GM21717 (cell line): ENCODE measurements around the gene EVC.

Source experiments
- ATAC-seq: cut with Tn5 transposase; IDR thresholded peaks from one replicate; pipeline ENCODE4 v1.9.1; 2021; ENCODE audit warnings: mild to moderate bottlenecking, moderate library complexity; ENCODE audit not compliant: unreplicated experiment

The EVC gene

DNA sequence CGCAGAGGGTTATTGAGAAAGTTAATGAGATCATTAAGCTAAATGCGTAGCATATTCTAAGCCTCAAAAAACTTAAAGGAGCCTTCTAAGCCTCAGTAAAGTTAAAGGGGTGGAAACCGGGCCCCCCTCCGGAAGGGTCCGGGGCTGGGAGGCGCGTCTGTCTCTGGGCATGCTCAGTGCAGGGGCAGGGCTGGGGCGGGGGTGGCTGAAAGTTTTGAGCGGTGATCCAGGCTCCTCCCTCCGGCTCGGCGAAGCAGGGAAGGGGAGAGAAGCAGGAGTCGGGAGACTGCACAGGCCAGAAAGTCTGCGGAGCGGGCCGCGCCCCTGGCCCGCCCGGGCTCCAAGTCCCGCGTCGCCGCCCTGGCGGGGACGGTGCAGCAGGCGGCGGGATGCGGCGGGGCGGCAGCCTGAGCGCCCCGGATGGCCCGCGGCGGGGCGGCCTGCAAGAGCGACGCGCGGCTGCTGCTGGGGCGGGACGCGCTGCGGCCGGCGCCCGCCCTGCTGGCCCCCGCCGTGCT, at the start of gene EVC:
TSS of gene EVC (plus strand) at position 241 of the 518 bp plus-strand sequence. CDS start at position 421, 180 bp downstream.
- ATAC-seq: no peak

DNA sequence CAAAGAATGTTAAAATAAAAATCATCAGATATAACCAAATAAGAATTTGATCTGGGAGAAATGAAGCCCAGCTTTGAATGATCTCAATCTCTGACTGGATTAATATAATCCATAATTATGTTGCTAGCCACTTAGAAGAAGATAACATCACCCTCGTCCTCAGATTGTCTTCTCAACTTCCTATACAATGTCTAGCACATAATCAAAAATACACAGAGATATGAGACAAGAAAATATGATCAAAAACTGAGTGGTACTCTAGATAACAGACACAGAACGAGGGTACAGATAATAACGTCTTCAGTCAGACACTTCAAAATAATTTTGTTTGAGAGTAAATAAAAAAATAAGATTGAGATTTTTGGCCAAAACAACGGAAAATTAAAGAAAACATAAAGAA, 49.8 kb upstream of the EVC start:
- no peak for ATAC-seq

DNA sequence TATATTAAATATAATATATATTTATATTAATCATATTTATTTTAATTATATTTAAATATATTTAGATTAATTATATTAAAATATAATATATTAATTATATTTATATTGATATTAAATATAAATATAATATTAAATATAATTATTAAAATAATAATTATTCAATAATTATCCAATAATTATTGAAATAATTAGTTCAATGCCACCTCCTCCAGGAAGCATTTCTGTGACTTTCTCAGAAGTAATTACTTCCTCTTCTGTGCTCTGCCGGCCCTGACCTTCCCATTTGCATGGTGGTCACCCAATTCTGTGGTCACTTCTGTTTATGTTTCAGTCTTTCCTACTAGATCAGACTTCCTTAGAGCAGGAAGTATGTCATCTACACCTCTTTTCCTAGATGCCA, 48.4 kb upstream of the EVC start:
- ATAC-seq: no peak

DNA sequence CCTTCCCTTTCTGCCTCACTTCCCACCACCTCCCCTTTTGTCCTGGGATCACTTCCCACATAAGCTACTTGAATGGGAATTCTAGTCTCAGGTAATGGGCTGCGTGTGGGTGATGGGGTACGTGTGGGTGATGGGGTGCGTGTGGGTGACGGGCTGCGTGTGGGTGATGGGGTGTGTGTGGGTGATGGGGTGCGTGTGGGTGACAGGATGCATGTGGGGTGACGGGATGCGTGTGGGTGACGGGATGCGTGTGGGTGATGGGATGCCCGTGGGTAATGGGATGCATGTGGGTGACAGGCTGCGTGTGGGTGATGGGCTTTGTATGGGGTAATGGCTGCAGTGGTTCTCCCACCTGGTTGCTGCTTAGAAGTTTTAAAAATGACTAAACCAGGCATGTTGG, 46.2 kb upstream of the EVC start:
- ATAC-seq: no peak

DNA sequence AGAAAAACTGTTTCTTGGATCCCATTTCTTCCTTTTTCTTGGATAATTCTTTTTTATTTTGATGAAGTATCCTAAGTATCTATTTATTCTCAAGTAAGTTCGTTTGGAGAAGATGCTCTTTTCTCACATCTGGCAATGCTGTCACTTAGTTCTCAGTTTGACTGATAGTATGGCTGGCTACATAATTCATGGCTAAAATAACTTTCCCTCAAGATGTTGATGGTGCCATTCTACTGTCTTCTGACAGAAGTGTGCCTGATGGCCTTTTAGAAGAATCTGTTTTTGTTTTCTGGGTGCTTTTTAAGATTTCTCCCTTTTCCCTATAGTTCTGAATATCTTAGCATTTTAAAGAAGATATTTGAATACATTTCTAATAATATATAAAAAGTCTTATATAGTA, 44.3 kb upstream of the EVC start:
- ATAC-seq: no peak

DNA sequence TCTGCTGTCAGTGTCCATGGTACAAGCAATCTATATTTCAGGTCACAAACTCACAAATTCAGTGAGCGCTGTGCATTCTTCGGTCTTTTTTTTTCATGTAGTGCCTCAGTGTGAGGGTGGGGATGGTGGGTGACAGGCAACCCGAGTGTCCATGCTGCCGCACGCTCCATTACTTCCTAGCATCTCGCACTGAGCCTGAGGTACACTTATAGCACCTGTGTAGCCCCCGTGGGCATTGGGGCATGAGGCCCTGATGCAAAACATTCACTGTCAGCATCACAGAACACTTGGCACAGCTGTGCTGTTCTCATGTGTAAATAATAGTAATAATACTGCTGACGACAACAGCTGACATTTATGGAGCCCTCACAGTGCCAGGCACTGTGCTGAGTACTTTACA, 34.2 kb upstream of the EVC start:
- ATAC-seq: no peak

GRCh38 chr4:5678977-5679376, 32.0 kb upstream of the EVC start:
- ATAC-seq: no peak

- no peak for ATAC-seq
Measured at GRCh38 chr4:5683566-5683965, 27.4 kb upstream of the EVC start.

GRCh38 chr4:5685296-5685695, 25.7 kb upstream of the EVC start:
- no peak for ATAC-seq

GRCh38 chr4:5686338-5686737, 24.7 kb upstream of the EVC start:
- ATAC-seq: no peak

DNA sequence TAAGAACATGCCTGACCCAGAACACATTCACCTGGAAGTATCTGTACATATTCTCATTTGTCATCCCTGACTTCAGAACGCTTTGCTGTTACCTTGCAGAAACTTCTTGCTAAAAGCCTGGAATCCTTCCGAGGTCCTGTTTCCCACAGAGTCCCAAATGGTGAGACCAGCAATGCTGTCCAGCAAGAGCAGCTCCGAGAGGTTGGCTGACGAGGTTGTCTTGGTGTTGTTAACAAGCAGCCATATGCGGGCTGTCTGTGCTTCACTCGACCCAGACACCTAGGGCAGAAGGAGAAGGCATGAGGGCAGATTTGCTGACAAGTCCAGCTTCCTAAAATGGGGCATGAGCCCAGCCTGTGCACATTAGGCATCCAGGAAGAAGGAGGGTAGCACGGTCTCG, 21.9 kb upstream of the EVC start:
- no peak for ATAC-seq

DNA sequence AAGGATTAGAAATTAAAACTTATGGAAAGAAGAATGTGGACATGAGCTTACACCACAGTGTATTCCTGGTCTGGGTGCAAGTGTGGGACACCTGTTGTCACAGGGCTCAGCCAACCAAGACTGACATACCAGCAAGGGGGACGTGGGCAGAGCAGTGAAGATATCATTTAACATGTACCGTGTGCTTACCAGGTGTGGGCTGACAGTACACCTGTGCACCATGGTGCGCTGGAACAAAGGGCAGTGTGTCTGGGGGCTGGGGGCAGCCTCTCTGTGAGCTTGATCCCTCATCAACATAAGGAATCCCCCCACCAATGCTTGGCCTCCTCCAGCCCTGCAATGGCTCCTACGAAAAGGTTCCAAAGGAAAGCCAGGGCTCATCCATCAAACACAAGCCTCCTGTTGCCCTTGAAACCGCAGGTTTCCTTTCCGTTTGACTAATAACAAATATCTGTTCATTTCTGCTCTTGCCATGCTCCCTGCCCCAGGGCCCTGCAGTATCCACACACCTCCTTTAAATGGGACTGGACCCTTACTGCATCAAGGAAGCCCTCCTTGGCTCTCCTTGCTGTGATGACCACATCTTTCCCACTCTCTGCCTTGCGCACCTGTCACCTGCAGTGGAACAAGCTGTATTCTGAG, 19.4 kb upstream of the EVC start:
- ATAC-seq: no peak

GRCh38 chr4:5693871-5694270, 17.1 kb upstream of the EVC start:
- no peak for ATAC-seq

GRCh38 chr4:5696341-5696740, 14.7 kb upstream of the EVC start:
- ATAC-seq: no peak

- no peak for ATAC-seq
Measured at GRCh38 chr4:5700459-5700858, 10.5 kb upstream of the EVC start.

- ATAC-seq: no peak
Measured at GRCh38 chr4:5701971-5702370, 9.0 kb upstream of the EVC start.

- no peak for ATAC-seq
Measured at GRCh38 chr4:5703831-5704230, 7.2 kb upstream of the EVC start.

- ATAC-seq: no peak
Measured at GRCh38 chr4:5704276-5704675, 6.7 kb upstream of the EVC start.

DNA sequence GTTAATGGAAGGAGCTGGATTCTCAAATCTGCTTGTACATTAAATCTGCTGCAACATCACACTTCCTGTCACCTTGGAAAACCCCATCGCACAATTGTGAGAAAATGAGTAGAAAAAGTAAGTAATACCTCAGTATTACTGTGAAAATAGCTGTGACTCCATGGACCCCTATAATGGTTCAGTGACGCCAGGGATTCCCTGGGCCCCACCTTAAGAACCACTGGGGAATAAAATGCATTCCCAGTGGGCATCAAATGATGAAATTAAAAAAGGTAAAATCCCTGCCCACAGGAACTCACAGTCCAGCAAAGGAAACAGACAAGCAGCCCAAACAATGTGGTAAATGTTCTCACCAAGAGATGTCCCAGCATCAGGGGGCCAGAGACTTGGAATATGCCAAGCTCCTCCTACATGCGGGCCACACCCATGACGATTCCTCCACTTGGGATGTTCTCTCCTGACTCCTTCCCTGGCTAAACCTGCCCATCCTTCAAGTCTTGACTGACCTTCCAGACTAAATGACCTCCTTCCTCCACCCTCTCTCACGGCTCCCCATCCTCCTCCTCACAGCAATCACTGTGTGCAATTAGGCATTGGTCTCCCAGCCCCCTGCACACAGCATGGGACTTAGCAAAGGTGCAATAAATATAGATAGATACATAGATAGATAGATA, 5.2 kb upstream of the EVC start:
- no peak for ATAC-seq

GRCh38 chr4:5706486-5707290, 4.3 kb upstream of the EVC start:
- no peak for ATAC-seq

DNA sequence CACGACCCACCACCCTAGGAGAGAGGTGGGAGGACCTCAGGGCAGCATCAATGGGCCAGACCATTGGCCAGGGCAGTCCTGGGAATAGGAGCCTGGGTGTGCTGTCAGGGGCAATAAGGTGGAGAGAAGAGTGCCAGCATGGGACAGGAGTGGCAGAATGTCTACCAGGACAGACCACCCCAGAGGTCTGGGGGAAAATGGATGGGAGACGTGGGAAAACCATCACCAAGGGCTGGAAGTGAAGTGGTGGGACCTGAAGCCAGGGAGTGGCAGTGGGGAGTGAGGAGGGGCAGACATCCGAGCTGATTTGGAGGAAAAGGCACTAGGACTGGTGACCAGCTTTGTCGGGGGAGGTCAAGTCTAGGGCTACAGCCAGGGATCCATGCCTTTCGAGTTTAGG, 3.6 kb upstream of the EVC start:
- no peak for ATAC-seq
